WERI-Rb-1 (cell line): Measurements from ENCODE around the gene JAG1.

Experiments
- DNase-seq: peaks from one replicate; pipeline ENCODE4 v3.0.0-alpha.2; 2020
- H3K27ac ChIP-seq: fragments of 250-450 bp; sonication (Bioruptor Pico); 2 replicates; pipeline ENCODE4 v1.5.1; 2020; ENCODE audit warnings: mild to moderate bottlenecking, moderate library complexity
- H3K27me3 ChIP-seq: fragments of 250-450 bp; sonication (Bioruptor Pico); 2 replicates; pipeline ENCODE4 v1.5.1; 2021; ENCODE audit warnings: mild to moderate bottlenecking, low read depth, moderate library complexity; ENCODE audit not compliant: insufficient read depth, severe bottlenecking
- H3K36me3 ChIP-seq: fragments of 250-450 bp; sonication (Bioruptor Pico); 2 replicates; pipeline ENCODE4 v1.5.1; 2020; ENCODE audit warnings: mild to moderate bottlenecking, moderate library complexity
- H3K4me3 ChIP-seq: 2 replicates; pipeline ENCODE4 v1.5.1; 2011; ENCODE audit warnings: low read depth, mild to moderate bottlenecking, control low read depth, low read length
- H3K9me3 ChIP-seq: fragments of 250-450 bp; sonication (Bioruptor Pico); 2 replicates; pipeline ENCODE4 v1.5.1; 2021; ENCODE audit warnings: mild to moderate bottlenecking, moderate library complexity; ENCODE audit not compliant: severe bottlenecking
- CTCF ChIP-seq: IDR thresholded peaks from 2 replicates; pipeline ENCODE4 v1.5.1; 2011; ENCODE audit warnings: low read depth, mild to moderate bottlenecking, control low read depth, inconsistent platforms, low read length

Gene JAG1

GRCh38 chr20:10632721-10633509 lies 40.9 kb downstream of the JAG1 start:
- Histone ChIP-seq H3K27ac (no peak overlapping the region), H3K36me3 (no peaks in the 10 kb centered on the region), H3K27me3 (no peaks in the 10 kb centered on the region), H3K9me3 (no peaks in the 10 kb centered on the region), H3K4me3 (no peak overlapping the region)
- DNase-seq, result no peak
- no peak for TF ChIP-seq CTCF

- Histone ChIP-seq H3K36me3 (no peaks in the 10 kb centered on the region), H3K27me3 (no peaks in the 10 kb centered on the region), H3K27ac (no peak overlapping the region), H3K4me3 (no peak overlapping the region), H3K9me3 (no peaks in the 10 kb centered on the region)
- no peak for TF ChIP-seq CTCF
- no peak for DNase-seq
Measured at GRCh38 chr20:10631126-10631525, 42.7 kb downstream of the JAG1 start.

- Histone ChIP-seq H3K27me3 (no peaks in the 10 kb centered on the region), H3K36me3 (no peaks in the 10 kb centered on the region), H3K4me3 (no peak overlapping the region), H3K9me3 (no peaks in the 10 kb centered on the region), H3K27ac (no peak overlapping the region)
- TF ChIP-seq CTCF, result no peak
- DNase-seq, result no peak
Measured at GRCh38 chr20:10629946-10630650, 43.7 kb downstream of the JAG1 start.

- no peaks in the 10 kb centered on the region for H3K27me3 ChIP-seq
- no peak overlapping the region for H3K4me3 ChIP-seq
- no peak for DNase-seq
- no peaks in the 10 kb centered on the region for H3K9me3 ChIP-seq
- TF ChIP-seq CTCF, result no peak
- H3K36me3 ChIP-seq, result no peaks in the 10 kb centered on the region
- no peak overlapping the region for H3K27ac ChIP-seq
Measured at GRCh38 chr20:10626896-10627295, 46.9 kb downstream of the JAG1 start.

GRCh38 chr20:10625641-10626040 lies 48.2 kb downstream of the JAG1 start:
- Histone ChIP-seq H3K27me3 (no peaks in the 10 kb centered on the region), H3K27ac (no peak overlapping the region), H3K9me3 (no peaks in the 10 kb centered on the region), H3K36me3 (no peaks in the 10 kb centered on the region), H3K4me3 (no peak overlapping the region)
- TF ChIP-seq CTCF, result no peak
- DNase-seq, result no peak
